ENCODE data around the gene SLC66A2. TPM values are rescaled to one million over a fixed set of nuclear protein-coding genes. Genes with fewer than 3 reads are reported as not detected.

SLC66A2 gene
- total RNA-seq, 1 donor from 2014 or later, result 37.8 TPM

DNA sequence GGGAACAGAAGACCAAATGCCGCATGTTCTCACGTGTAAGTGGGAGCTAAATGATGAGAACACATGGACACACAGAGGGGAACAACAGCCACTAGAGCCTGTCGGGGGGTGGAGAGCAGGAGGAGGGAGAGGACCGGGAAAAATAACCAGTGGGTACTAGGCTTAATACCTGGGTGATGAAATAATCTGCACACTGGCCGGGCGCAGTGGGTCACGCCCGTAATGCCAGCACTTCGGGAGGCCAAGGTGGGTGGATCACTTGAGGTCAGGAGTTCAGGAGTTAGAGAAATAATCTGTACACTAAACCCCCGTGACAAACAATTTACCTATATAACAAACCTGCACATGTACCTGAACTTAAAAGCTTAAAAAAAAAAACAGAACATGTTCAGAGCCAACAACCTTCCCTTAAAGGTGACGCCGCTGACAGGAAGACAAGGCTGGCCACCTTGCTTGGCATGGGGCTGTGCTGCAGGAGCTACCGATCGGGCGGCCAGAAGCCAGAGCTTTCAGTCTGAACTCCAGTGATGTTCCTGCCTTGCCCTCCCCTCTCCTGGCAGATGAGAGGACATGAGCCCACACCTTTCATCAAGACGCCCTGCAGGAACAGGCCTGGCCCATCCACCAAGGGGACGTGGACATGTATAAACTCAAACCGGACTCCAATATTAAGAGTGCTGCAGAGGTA, 11.2 kb downstream of the SLC66A2 start:
- intact Hi-C loops (cut with micrococcal nuclease), result no loop called here

DNA sequence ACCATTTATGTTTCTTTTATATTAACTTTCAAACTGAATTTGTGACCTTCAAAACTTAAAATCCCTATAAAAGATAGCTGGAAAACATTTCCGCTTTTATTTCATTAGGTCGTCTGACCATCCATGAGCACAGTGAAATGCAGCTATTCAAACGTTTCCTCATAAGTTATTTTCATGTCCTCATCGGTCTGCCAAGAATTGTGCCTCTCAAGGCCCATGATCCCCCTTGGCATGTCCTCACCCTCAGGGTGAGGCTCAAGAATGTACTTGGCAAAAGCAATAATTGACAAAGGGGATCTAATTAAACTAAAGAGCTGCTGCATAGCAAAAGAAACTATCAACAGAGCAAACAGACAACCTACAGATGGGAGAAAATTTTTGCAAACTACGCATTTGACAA, 12.4 kb downstream of the SLC66A2 start:
- intact Hi-C loops (cut with micrococcal nuclease), result no loop called here

DNA sequence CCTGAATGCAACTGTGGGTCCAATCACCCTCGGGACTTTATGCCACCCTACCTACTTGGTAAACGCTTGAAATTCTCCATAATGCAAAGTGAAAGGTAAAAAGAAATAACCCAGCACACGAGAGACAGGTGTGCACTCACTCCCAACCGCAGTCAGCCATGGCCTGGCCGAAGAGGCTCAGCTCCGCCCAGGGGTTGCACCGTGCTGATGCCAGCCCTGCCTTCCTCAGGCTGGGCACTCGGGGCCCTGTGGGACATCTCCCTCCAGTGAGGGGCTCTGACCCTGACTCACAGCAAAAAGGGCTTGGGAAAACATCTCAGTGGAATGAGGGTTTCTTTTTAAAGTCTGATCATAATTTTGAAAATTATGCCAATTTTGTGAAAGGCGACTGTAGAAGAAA, 13.3 kb downstream of the SLC66A2 start:
- intact Hi-C loops (cut with micrococcal nuclease), result no loop called here

DNA sequence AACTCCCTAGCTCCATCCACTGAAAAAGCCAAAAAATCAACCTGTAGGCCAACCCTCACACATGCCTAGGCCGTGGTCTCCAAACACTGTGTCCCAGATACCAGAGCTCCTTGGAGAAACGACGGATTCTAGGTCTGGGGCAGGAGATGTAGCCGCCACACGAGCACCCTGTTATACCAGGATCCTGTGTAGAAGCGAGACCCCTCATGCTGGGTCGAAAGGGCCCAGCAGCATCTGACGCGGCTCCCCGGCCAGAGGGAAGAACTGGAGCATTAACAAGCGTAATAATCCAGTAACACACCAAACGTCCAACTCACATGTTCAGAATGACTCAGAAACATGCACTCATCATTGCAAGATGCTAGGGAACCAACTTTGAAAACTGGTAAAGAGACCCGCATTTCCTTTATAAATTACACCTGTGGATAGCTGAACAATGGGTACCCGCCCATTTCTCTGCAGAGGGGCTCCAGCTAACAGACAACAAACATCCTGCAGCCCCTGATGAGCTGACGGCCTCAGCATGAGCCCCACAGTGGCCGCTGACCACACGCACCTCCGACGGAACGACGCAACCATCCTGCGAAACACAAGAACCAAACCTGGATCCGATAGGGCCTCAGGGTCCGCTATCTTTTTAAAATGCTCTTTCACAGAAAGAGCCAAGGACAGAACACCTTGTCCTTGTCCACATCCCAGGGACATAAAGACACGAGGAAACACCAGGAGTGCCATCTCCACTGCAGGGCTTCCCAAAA, 14.2 kb downstream of the SLC66A2 start:
- intact Hi-C loops (cut with micrococcal nuclease), result no loop called here

DNA sequence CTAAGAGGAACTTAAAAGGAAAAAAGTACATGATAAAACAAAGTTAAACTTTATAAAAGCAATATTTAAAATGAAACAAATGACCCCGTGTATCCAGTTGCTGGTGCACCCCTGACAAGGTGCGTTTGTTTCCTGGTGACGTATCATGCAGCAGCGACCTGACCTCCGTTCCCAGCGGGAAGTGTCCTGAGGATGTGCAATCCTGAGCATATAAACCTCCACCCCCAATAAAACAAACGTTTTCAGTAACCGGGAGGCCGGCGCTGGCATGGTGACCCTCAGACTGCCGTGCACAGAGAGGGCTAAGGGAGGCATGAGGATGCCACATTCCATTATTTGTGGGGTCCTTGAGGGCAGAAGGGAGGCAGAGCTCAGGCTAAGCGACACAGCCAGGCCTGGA, 14.8 kb downstream of the SLC66A2 start:
- intact Hi-C loops (cut with micrococcal nuclease), result no loop called here

DNA sequence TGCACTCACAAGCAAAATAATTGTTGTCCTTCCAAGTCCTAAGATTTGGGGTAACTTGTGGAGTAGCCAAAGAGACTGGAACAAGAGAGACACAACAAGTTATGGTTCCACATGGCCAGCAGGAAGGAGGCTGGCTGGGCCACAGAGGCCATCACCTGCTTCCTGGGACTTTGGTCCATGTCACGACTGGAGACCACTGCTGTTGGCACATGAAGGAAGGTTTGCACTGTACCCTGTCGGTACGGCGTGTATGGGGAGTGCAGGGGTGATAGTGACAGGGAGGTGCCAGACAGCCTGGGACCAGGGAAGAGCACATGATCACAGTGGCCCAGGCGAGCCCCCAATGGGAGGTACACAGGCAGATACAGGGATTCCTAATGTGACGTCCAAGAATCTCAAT, 15.5 kb downstream of the SLC66A2 start:
- intact Hi-C loops (cut with micrococcal nuclease), result no loop called here

DNA sequence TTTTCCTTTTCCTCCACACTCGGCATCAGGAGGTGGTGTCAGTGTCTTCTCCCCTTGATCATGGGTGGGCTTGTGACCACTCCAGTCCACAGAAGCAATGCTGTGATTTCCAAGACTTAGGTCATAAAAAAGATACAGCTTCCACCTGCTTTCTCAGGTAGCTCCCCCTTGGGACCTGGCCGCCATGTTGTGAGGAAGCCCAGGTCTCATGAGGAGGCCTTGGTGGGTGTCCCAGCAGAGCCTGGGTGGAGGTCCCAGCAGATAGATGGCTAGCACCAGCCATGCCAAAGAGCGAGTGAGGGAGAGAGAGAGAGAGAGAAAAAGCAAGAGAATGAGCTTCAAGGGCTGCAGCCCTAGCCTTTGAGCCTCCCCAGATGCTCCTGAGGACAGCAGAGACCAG, 16.0 kb downstream of the SLC66A2 start:
- intact Hi-C loops (cut with micrococcal nuclease), result no loop called here

DNA sequence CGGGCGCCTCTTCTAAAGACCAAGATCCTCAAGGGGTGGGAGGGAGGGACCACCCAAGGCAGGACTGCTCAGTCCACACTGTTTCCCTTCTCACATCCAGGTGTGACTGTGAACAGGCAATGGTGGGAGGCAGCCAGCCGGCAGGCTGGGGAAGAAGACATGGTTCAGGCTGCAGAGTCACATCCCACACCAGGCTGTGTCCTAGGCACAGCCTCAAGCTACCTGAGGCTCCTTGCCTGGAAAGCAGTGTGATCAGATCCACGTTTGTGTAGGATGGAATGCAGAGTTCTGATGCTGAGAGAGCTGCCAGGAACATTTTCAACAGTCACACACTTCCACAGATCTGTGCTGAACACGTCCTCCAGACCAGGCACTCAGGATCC, 16.4 kb downstream of the SLC66A2 start:
- intact Hi-C loops (cut with micrococcal nuclease), result no loop called here

DNA sequence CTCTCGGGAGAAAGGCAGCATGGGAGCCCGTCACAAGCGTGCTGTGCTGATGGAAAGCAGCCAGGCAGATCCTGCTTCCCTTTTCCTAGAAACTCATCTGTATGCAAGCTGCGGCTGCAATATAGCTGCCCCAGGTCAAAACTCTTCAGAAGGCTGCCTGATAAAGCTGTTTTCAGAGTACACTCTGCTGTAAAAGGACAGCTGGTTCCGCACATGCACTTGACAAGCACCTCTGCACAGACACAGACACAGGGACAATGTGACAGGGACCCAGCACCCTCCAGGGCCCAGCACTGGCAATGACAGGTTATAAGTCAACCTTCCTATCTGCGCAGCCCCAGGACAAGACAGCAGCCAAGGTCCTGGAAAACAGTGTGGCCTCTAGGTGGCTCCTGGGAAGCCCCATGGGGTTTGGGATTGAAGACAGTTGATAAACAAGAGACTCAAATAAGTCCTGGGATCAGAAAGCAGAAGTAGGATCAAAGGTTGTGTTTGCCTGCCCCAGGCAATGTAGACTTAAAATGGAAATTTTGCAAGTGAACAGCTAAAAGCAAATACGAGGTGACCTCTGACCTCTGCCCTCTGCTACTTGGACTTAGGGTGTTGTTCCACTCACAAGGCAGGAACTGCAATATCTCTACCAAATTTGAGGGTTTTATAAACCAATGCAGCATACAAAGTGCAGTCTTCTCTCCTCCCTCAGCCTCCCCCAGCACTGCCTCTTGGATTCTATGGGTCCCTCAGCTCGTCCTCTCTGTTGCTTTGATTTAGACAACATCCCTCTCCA, 16.9 kb downstream of the SLC66A2 start:
- intact Hi-C loops (cut with micrococcal nuclease), result no loop called here

DNA sequence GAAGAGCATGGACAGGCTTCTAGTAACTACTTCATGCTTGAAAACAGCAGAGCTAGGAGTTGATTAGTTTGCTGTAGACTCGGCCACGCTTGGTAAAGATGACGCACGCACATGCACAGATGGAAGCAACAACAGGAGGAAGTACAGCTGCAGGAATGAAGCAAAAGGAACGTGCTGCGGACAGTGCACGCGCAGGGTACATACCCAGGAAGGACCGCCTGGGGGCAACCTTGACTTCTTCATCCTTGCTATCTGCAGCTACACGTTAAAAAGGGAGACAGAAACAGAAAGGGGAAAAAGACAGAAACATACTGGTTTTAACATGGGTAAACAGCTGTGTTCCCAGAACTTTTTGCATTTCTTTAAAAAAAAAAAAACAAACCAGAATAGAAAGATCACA, 17.7 kb downstream of the SLC66A2 start:
- intact Hi-C loops (cut with micrococcal nuclease), result no loop called here

DNA sequence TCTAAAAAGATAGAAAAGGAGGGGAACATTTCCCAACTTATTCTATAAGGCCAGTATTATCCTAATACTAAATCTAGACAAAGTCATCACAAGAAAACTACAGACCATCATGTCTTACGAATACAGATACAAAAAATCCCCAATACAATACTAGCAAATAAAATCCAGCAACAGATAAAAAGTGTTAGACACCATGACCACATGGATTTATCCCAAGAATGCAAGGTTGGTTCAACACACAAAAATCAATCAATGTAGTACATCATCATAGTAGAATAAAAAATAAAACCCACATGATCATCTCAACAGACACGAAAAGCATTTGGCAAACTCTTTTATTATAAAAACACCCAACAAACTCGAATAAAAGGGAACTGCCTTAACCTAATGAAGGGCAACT, 18.5 kb downstream of the SLC66A2 start:
- intact Hi-C loops (cut with micrococcal nuclease), result no loop called here

DNA sequence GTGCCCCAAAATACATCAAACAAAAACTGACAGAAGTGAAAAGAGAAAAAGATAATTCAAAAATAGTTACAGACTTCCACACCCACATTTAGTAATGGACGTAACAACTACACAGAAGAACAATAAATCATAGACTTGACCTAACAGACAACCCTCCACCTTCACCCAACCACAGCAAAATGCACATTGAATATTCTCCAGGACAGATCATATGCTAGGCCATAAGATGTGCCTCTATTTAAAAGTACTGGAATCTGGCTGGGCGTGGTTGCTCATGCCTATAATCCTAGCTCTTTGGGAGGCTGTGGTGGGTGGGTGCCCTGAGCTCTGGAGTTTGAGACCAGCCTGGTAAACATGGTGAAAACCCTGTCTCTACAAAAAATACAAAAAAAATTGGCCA, 20.0 kb downstream of the SLC66A2 start:
- intact Hi-C loops (cut with micrococcal nuclease), result no loop called here

DNA sequence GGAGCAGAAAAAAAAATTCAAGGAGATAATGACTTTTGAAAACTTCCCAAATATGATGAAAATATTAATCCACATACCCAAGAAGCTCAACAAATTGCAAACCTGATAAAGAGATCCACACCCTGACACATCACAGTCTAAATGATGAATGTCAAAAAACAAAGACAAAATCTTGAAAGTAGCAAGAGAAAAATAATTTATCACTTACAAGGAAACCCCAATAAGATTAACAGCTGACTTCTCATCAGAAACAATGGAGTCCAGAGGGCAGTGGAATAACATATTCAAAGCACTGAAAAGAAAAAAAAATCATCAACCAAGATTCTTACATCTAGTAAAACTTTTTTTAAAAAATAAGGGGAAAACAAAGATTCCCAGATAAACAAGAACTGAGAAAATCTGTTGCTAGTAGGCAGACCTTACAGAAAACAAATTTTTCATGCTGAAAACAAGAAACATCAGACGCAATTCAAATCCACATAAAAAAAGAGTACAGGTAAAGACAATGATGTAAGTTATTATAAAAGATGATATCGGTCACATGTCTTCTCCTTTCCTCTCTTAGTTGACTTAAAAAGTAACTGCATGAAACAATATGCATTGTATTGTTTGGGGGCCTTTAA, 21.3 kb downstream of the SLC66A2 start:
- intact Hi-C loops (cut with micrococcal nuclease), result no loop called here

DNA sequence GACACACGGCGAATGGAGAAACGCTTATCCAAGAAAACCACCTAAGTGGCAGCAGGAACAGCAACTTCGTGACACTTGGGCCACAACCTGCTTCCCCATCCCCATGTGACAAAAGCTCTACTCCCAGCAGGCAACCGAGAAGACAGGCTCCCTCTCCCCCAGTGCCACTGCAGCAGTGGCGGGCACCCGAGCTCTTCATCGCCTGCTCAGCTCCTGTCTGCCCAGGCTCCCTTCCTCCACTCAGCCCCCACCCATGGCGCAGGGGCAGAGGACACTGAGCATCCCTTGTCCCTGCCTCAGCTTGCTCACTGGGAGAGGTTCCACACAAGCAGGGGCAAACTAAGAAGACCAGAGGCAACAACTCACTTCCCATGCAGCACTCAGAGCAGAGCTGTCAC, 22.9 kb downstream of the SLC66A2 start:
- intact Hi-C loops (cut with micrococcal nuclease), result no loop called here

DNA sequence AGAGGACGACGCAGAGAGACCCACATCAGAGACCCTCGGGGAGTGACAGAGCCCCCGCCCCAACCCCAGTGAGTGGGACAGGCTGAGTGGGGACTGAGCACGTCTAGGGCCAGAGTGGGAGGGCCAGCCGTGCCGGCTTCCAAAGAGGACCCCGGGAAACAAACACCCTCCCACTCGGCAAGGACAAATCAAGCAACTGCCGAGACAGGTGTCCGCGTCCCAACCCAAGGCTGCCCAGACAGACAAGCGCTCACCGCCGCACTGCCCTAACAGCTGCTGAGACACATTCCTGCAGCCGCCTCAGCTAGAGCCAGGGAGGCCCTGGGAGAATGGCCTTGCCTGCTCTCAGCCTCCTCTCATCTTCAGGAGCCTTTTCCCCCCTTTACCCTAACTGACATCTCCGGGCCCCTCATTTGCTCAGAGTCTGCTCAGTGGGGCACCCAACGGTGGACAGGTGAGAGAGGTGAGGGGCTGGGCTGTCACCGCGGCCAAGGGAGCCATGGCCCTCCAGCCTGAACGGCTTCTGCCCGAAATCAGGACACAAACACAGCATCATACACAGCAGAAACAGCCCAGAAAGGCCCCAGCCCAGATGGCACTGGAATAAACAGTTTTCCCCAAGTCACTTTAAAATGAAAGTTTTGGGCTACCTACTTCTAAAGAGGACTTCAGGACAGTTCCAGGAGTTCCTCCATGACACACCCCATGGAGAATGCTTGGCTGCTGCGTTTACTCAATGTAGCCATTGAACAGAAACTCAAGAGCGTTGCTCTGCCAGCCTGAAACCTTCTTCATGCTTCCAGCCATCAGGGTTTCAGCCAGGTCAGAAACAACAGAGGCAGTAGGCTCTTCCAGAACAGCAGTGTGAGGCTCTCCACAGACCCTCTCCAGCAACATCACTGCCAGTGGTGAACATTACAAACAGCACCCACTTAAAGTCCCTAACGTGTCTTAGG, 23.6 kb downstream of the SLC66A2 start:
- intact Hi-C loops (cut with micrococcal nuclease), result no loop called here

DNA sequence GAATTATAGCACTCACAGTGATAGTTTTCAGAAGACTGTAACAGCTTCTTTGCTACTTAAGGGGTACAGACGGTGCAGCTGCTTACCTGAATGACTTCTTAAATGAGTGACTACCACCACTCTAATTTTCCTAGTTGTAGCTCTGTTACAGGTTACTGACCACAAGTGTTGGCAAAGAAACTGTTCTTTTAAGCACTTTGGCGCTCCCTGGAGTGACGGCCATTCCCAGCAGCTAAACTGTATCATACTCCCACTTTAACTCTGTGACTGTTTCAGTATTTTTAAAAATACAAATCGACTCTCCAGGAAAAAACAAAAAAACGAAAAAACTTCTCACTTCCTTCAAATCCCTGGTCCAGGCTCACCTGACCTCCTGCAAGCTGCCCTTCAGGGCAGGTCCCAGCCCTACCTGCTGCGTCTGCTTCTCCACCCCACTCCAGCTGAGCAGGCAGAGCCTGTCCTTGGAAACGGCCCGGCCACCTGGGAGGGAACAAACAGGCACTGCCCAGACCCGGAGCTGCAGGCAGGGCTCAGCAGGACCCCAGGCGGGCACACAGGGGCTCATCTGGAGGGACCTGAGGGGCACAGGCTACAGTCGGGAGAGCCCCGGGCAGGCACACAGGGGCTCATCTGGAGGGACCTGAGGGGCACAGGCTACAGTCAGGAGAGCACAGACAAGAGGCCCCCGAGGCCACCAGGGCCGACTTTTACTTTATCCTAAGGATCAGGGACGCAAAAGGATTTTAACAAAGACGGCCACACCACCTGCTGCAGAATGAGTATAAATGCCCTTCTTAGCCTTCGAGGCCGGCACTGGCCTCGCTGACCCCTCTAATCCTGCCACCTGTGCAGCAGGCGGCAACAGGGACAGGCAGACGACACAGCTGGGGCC, 24.5 kb downstream of the SLC66A2 start:
- intact Hi-C loops (cut with micrococcal nuclease), result no loop called here

DNA sequence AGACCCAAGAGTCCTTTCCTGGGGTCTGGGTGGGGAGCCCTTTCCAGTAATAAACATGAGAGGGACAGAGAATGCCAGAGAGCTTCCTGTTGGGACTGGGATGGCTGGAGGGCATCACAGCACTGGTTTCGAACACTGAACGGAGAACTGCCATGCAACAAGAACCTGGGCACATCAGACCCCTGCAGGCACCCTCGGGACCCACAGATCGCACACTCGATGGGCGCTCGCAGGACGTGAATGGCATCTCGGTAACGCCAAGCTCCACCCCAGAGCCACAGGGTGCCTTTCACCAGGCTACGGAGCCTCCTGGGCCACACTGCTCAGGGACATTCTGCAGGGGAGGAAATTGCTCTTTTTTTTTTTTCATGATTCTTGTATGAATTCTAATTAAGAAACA, 25.1 kb downstream of the SLC66A2 start:
- intact Hi-C loops (cut with micrococcal nuclease), result no loop called here

DNA sequence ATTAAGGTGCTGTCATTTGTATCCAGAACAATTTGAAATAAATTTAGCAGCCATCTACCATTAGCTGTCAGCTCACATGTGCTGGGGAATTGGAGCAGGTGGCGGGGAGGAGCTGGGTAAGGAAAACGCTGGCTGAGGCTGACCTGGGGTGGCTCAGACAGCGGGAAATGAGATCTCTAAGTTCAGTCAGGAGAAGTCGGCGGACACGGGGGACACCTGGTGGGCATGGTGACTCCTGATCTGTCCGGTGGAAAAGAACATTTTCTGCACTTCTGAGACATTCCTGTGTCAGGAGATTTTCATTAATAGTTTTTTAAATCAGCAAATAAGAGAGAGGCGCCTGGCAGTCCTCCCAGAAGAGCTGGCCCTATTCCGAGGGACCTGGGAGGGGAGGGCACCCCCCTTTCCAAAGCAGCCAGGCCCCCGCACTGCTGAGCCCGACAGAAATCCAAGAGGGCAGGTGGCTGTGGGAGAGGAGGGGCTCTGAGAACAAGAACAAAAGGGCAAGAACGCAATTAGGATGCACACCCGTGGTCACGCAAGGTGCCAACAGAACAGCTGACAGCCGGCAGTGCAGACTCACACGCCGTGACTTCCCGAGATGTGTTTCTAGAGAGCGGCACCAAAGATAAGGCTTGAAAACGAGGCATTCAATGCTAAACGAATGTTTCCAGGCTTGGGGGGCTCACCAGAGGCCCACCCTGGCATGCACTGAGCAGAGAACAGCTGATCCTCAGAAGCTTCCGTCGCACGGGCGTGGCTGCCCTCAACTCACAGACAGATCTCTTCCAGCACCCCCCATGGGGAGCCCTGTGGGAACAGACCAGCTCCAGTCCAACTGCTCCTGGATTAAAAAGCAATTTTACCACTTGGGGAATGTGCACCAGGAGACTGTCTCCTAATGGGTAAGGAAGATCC, 26.4 kb downstream of the SLC66A2 start:
- intact Hi-C loops (cut with micrococcal nuclease), result no loop called here

Data from T-helper 2 cell treated with Interferon-gamma antibody and Interleukin-4, amounts not matched to agents 100 ng/mL and 5 ng/mL, for 36 hours (primary cell).